Subcutaneous adipose tissue (tissue), 4 donors: ENCODE measurements around the gene TRHDE. TPM values are rescaled to one million over a fixed set of nuclear protein-coding genes. Genes with fewer than 3 reads are reported as not detected.

ENCODE experiments used
- total RNA-seq, 4 donors: library from RNA; depleted of rRNA; stranded (reverse); fragments of >200 nt; gene quantifications; one replicate each; pipeline ENCODE4 v1.1.0, GENCODE V29; 2016
- TF ChIP-seq, protein P1 (sequence below): fragments of 450-650 bp; IDR thresholded peaks from one replicate; pipeline ENCODE4 v1.5.1; 2016; ENCODE audit warnings: low read depth, mild to moderate bottlenecking, control low read depth, antibody characterized with exemption, moderate library complexity

TRHDE gene
- total RNA-seq, 4 donors from 2014 or later: 17.7 to 30.9 (median 26.1) TPM

DNA sequence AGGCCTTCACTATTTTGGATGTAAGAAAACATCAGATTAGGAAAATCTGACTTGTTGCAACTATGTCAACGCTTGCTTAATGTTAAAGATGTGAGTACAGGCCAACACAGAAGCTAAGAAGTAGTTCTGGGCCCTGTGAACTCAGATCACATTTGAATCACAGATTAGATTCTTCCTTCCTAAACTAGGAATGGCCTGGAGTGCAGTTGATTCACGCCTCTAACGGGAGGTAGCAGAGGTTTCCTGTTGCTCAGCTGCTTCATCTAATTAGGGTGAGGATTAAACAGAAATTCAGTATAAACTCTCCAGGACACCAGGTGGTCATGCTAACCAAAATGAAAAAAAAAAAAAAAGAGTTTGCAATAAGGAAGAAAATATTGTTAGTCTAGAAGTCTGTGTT lies 314.3 kb downstream of the TRHDE start:
- TF ChIP-seq, protein P1, sequence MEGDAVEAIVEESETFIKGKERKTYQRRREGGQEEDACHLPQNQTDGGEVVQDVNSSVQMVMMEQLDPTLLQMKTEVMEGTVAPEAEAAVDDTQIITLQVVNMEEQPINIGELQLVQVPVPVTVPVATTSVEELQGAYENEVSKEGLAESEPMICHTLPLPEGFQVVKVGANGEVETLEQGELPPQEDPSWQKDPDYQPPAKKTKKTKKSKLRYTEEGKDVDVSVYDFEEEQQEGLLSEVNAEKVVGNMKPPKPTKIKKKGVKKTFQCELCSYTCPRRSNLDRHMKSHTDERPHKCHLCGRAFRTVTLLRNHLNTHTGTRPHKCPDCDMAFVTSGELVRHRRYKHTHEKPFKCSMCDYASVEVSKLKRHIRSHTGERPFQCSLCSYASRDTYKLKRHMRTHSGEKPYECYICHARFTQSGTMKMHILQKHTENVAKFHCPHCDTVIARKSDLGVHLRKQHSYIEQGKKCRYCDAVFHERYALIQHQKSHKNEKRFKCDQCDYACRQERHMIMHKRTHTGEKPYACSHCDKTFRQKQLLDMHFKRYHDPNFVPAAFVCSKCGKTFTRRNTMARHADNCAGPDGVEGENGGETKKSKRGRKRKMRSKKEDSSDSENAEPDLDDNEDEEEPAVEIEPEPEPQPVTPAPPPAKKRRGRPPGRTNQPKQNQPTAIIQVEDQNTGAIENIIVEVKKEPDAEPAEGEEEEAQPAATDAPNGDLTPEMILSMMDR: no peak

DNA sequence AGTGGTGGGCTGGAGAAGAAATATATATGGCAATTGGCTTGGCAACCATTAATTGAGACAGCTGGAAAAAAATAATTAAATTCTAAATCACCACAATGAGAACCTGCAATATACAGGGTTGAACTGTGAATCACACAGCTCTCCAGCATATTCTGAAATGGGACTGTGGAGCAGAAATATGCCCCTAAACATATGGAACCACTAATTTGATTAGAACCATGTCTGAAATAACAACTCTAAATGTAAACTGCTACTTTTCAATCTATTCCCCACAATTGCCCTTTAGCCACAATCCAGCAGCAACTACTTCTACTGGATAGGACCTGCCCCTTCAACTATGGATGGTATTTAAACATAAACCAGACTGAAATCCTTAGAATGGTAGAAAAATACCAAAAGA lies 330.4 kb downstream of the TRHDE start:
- TF ChIP-seq, protein P1: no peak

DNA sequence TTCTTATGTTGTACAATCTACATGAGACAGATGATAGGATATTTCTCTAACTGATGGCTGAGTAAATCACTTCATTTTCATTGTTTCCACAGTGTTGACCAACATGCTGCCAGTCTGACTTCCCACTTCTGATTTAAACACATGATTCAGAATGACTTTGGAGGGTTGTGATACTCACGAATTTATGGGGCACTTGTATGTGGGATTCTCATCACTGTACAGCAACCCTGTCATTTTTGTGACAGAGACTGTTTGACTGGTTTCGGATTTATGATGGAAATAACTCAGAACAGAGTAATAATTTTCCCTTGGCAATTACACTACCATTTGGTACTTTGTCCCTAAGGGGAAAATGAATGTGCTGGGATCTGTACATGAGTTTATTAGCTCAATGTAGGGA lies 333.8 kb downstream of the TRHDE start:
- TF ChIP-seq, protein P1: no peak

- TF ChIP-seq, protein P1: no peak
These were observed 338.2 kb downstream of the TRHDE start for GRCh38 chr12:72610342-72610741.

- TF ChIP-seq, protein P1: no peak
These were observed 338.7 kb downstream of the TRHDE start for GRCh38 chr12:72610854-72611358.

GRCh38 chr12:72612171-72612570 lies 340.0 kb downstream of the TRHDE start:
- TF ChIP-seq, protein P1: no peak

- TF ChIP-seq, protein P1: no peak
These were observed 346.6 kb downstream of the TRHDE start for GRCh38 chr12:72618764-72619163.
